ENCODE measurements around the gene CDK18. TPM values are rescaled to one million over a fixed set of nuclear protein-coding genes. Genes with fewer than 3 reads are reported as not detected.

CDK18 gene
- total and polyA plus RNA-seq, 9 of the 15 experiments (the other 6 are each of a cell fraction or from before 2014, with no cell fraction given) = 0.05 to 0.69 (median 0.17) TPM; not detected in 2

DNA sequence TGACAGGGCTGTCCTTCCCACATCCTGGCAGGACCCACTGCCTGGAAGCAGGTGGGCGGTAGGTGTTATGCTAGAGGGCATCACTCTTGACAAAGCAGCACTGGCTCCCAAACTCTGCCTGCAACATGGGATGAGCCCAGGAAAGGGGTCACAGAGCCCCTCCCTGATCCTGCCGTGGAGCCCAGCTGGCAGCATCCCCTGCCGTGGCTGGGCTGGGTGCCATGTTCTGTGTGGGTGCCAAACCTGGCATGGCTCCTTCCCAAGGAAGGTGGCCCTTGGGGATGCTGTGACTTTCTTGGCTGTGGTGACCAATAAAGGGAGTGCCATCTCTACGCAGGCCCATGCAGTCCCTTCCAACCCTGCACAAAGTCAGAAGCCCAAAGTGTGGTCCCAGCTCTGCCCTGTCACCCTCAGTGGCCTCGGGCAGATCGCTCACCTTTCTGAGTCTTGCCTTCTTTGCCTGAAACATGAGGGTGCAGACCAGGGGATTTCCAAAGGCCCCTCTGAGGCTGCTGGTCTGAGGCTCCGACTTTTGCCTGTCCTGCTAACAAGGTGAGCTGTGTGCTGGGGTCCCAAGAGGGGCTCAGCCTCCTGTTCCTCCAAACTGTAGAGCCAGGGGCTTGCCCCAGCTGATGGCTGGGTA, 6.0 kb downstream of the CDK18 start:
- FAIRE-seq = no peak

More for the DNA sequence above, 6.0 kb downstream of the CDK18 start:
- Histone ChIP-seq H2AFZ (ENCODE audit: low read depth, low read length) (no peak overlapping the region), H3K27ac (ENCODE audit: extremely low read depth, low read depth, low read length) (no peak overlapping the region), H3K9me1 (ENCODE audit: control insufficient read depth, insufficient read depth, low read length) (no peaks in the 10 kb centered on the region), H3K9me3 (replicated peaks; ENCODE audit: control insufficient read depth, insufficient read depth, low read depth, low read length) (no peaks in the 10 kb centered on the region), H3K79me2 (ENCODE audit: control insufficient read depth, insufficient read depth, low read length) (no peaks in the 10 kb centered on the region), H3K4me1 (replicated peaks in 1 of 2; ENCODE audit: control insufficient read depth in 2 of 2, insufficient read depth in 2 of 2, low read length in 2 of 2) (peaks cover under 1 to 7% of the 10 kb centered on the region in 2 experiments; a peak in 3 of 5 replicates), H3K36me3 (ENCODE audit: control insufficient read depth, insufficient read depth, low read length) (no peaks in the 10 kb centered on the region), H4K20me1 (replicated peaks; ENCODE audit: control insufficient read depth, insufficient read depth, low read length) (peaks cover 6% of the 10 kb centered on the region; the same call in 1 of the 2 replicates), H3K9ac (ENCODE audit: insufficient read depth in 1 of 2, low read depth in 2 of 2, low read length in 2 of 2) (no peak overlapping the region), H3K27me3 (ENCODE audit: control insufficient read depth in 2 of 2, insufficient read depth in 2 of 2, low read length in 2 of 2) (peaks cover 27 to 61% of the 10 kb centered on the region in 2 experiments), H3K4me3 (no peak overlapping the region), H3K4me2 (ENCODE audit: insufficient read depth, low read length) (no peak overlapping the region)
- WGBS (ENCODE audit: insufficient coverage, low coverage, missing lambda C conversion rate) = 0% methylated on average over 7 of the region's 7 CpGs
- TF ChIP-seq ZFPM2 (CRISPR knock-in tag; IDR thresholded peaks at IDR 0.05) (no peak), POLR2AphosphoS5 (IDR thresholded peaks at IDR 0.05; ENCODE audit: control insufficient read depth, insufficient read depth, low read depth, low read length) (no peak), ZNF23 (CRISPR knock-in tag; IDR thresholded peaks at IDR 0.05) (no peak), SAFB2 (IDR thresholded peaks at IDR 0.05; ENCODE audit: borderline replicate concordance, low read depth, low read length, severe bottlenecking) (no peak), HOXB6 (CRISPR knock-in tag; IDR thresholded peaks at IDR 0.05; ENCODE audit: borderline replicate concordance) (no peak), JUNB (CRISPR knock-in tag; conservative IDR thresholded peaks at IDR 0.05) (no peak), ELF2 (CRISPR knock-in tag; IDR thresholded peaks at IDR 0.05) (no peak), BRCA1 (IDR thresholded peaks at IDR 0.05) (no peak), BRCA1 (CRISPR knock-in tag; IDR thresholded peaks at IDR 0.05) (no peak), HDAC6 (IDR thresholded peaks at IDR 0.05; ENCODE audit: low read depth, low read length) (no peak), YBX1 (IDR thresholded peaks at IDR 0.05) (no peak)
- TF ChIP-seq, protein P1, sequence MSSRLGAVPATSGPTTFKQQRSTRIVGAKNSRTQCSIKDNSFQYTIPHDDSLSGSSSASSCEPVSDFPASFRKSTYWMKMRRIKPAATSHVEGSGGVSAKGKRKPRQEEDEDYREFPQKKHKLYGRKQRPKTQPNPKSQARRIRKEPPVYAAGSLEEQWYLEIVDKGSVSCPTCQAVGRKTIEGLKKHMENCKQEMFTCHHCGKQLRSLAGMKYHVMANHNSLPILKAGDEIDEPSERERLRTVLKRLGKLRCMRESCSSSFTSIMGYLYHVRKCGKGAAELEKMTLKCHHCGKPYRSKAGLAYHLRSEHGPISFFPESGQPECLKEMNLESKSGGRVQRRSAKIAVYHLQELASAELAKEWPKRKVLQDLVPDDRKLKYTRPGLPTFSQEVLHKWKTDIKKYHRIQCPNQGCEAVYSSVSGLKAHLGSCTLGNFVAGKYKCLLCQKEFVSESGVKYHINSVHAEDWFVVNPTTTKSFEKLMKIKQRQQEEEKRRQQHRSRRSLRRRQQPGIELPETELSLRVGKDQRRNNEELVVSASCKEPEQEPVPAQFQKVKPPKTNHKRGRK (tag; IDR thresholded peaks at IDR 0.05) = no peak
- TF ChIP-seq, protein P2, sequence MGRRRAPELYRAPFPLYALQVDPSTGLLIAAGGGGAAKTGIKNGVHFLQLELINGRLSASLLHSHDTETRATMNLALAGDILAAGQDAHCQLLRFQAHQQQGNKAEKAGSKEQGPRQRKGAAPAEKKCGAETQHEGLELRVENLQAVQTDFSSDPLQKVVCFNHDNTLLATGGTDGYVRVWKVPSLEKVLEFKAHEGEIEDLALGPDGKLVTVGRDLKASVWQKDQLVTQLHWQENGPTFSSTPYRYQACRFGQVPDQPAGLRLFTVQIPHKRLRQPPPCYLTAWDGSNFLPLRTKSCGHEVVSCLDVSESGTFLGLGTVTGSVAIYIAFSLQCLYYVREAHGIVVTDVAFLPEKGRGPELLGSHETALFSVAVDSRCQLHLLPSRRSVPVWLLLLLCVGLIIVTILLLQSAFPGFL (CRISPR knock-in tag; IDR thresholded peaks at IDR 0.05) = no peak
- no TSS peak for BruUV-seq (replicated peaks)
- DNase-seq (ENCODE audit: extremely low read depth in 1 of 4, low spot score in 3 of 4) = no peak
- ChIA-PET CTCF (ENCODE audit: low intra/inter-chr PET ratio) (no interaction called here), POLR2A (interaction anchor here (0.7 to 0.9 kb wide), 5 partner anchors 9 to 281 kb away, joined by 3 to 5 read pairs (median 3); no protein-coding TSS in a partner anchor)
- intact Hi-C loops (cut with micrococcal nuclease) (no loop called here), in situ Hi-C loops (cut with MboI) (no loop called here)
- ATAC-seq = no peak
